Ovary (tissue), 9 donors: Measurements from ENCODE around the gene CAPZB. TPM values are rescaled to one million over a fixed set of nuclear protein-coding genes. Genes with fewer than 3 reads are reported as not detected.
A peak's percentile ranks its signal among the peaks of the same experiment; 100 is the strongest.

Source experiments
- DNase-seq, 5 donors: peaks; one replicate each; pipeline ENCODE4 v3.0.0-alpha.2; 2019 to 2020
- H3K27ac ChIP-seq, 2 donors: fragments of 200-600 bp; one replicate each; pipeline versions ENCODE4 v1.5.1 to v1.8.0; 2019 to 2022
- H3K27me3 ChIP-seq: fragments of 200-600 bp; one replicate; pipeline ENCODE4 v1.8.0; 2022
- H3K36me3 ChIP-seq: fragments of 200-600 bp; sonication (generic); one replicate; pipeline ENCODE4 v1.5.1; 2019
- H3K4me1 ChIP-seq: one replicate; pipeline ENCODE4 v1.8.1; 2013; ENCODE audit warnings: mild to moderate bottlenecking, moderate library complexity; ENCODE audit not compliant: insufficient read depth
- H3K4me3 ChIP-seq: fragments of 200-600 bp; sonication (generic); one replicate; pipeline ENCODE4 v1.5.1; 2017
- H3K9me3 ChIP-seq, 2 donors: fragments of 200-600 bp in 1 of 2; sonication (generic) in 1 of 2; one replicate each; pipeline versions ENCODE4 v1.5.1 to v1.8.1; 2013 to 2019; ENCODE audit warnings: mild to moderate bottlenecking in 1 of 2, moderate library complexity in 1 of 2
- CTCF ChIP-seq, 3 donors: fragments of 450-650 bp in 2 of 3; fragments of 200-600 bp in 1 of 3; IDR thresholded peaks; one replicate each; pipeline versions ENCODE4 v1.5.1 to v1.8.0; 2016 to 2022; ENCODE audit warnings: antibody characterized with exemption in 3 of 3, mild to moderate bottlenecking in 1 of 3
- EP300 ChIP-seq: sonication (generic); formaldehyde crosslinking; IDR thresholded peaks from one replicate; pipeline ENCODE4 v1.6.1; 2017; ENCODE audit warnings: antibody characterized with exemption
- POLR2A ChIP-seq: fragments of 450-650 bp; IDR thresholded peaks from one replicate; pipeline ENCODE4 v1.6.1; 2017; ENCODE audit warnings: antibody characterized with exemption, mild to moderate bottlenecking, moderate library complexity
- WGBS, 3 donors: extraction: QIAGEN DNeasy Blood & Tissue Kit in 1 of 3; methylation state at CpG; one replicate each; pipeline versions ENCODE4 v1.1.5 to v1.1.7; 2013 to 2017; 5-methylcytosine and 5-hydroxymethylcytosine counted together
- intact Hi-C, 4 donors: fragments of 100-400 bp; cut with DNase I; formaldehyde crosslinking; loops; one replicate each; pipeline versions ENCODE4 v1.11.0 to v1.15.1; 2022 to 2023
- polyA plus RNA-seq, 2 donors: library from polyadenylated mRNA; stranded (reverse); fragments of 200-250 nt in 1 of 2; fragments of 350-450 nt in 1 of 2; fragmentation: Illumina TruSeq in 1 of 2; extraction: RNeasy Lipid Tissue Mini Kit (QIAGEN cat#74804) in 1 of 2; gene quantifications; one replicate each; pipeline ENCODE4 v1.2.3, GENCODE V29; 2013 to 2014
- total RNA-seq, 7 donors: library from RNA; depleted of rRNA in 2 of 7; stranded (reverse); fragments of >200 nt in 2 of 7; fragmentation: NEBNext Ultra II Directional in 3 of 7; extraction: Animal tissue kit (Norgen Biotek cat#: 25700) in 3 of 7; gene quantifications; one replicate each; pipeline versions ENCODE4 v1.1.0 to v1.2.4, GENCODE V29; 2016 to 2023
- donor health status: DM: no; HTN: no; CAD: no; lungs with moderate emphysema.
- donor health status: DM: no; HTN: no; CAD: no.
- donor health status: Bipolar disorder and iron deficiency.
- donor health status: DM: yes; HTN: yes; CAD: no.
- donor health status: DM: no; HTN: no; CAD: no.
- donor health status: DM: yes; HTN: yes; CAD: no.

The CAPZB gene
- total and polyA plus RNA-seq, 9 donors: 85.0 to 391 (median 258) TPM

- DNase-seq: peak; percentile 49 to 75 (median 69)
- Histone ChIP-seq H3K36me3 (no peaks in the 10 kb centered on the region), H3K4me3 (peak overlapping the region; percentile 15), H3K4me1 (peaks cover 43% of the 10 kb centered on the region), H3K27ac (peak overlapping the region; percentile 1 to 84), H3K27me3 (no peaks in the 10 kb centered on the region), H3K9me3 (no peaks in the 10 kb centered on the region)
- intact Hi-C loops: loop anchor here (2.0 to 10.0 kb wide), 6 partner anchors 54 to 261 kb away; partner anchors contain the start of genes CAPZB (in 2 of the 4) and NBL1 (in 2 of the 4)
- 11 to 17% (median 12%) methylated on average over 17 of the region's 17 CpGs for WGBS, 3 donors
- TF ChIP-seq CTCF (IDR thresholded peaks at IDR 0.05) (peak; percentile 68 to 92 (median 79)), POLR2A (no peak), EP300 (no peak)
These were observed 94.3 kb downstream of the CAPZB start for GRCh38 chr1:19390901-19391595.

- Histone ChIP-seq H3K36me3 (no peaks in the 10 kb centered on the region), H3K4me1 (peaks cover 44% of the 10 kb centered on the region), H3K27me3 (no peaks in the 10 kb centered on the region), H3K9me3 (no peaks in the 10 kb centered on the region), H3K4me3 (no peak overlapping the region), H3K27ac (peak overlapping the region; percentile 1 to 84)
- TF ChIP-seq CTCF (IDR thresholded peaks at IDR 0.05) (peak in 1 of 3 donors; percentile 10), POLR2A (no peak)
- DNase-seq: peak in 3 of 5 donors; percentile 54 to 58 (median 56)
- 30 to 45% (median 39%) methylated on average over 19 of the region's 19 CpGs for WGBS, 3 donors
- intact Hi-C loops: loop anchor here (2.0 to 10.0 kb wide), 6 partner anchors 54 to 262 kb away; partner anchors contain the start of genes CAPZB (in 2 of the 4) and NBL1 (in 2 of the 4)
These were observed 95.0 kb downstream of the CAPZB start for GRCh38 chr1:19390166-19390850.

- Histone ChIP-seq H3K4me1 (peaks cover 47% of the 10 kb centered on the region), H3K36me3 (no peaks in the 10 kb centered on the region), H3K9me3 (no peaks in the 10 kb centered on the region), H3K27ac (no peak overlapping the region), H3K4me3 (no peak overlapping the region), H3K27me3 (no peaks in the 10 kb centered on the region)
- intact Hi-C loops: loop anchor here in 1 of 4 donors (5.0 kb wide), 1 partner anchor 47 kb away; no protein-coding TSS in a partner anchor
- WGBS, 3 donors: 92 to 93% (median 92%) methylated on average over 9 of the region's 9 CpGs
- no peak for DNase-seq
- no peak for TF ChIP-seq EP300
- TF ChIP-seq CTCF (IDR thresholded peaks at IDR 0.05): no peak
- no peak for TF ChIP-seq POLR2A
These were observed 96.4 kb downstream of the CAPZB start for GRCh38 chr1:19388980-19389379.

- H3K4me3 ChIP-seq: no peak overlapping the region
- H3K27me3 ChIP-seq: no peaks in the 10 kb centered on the region
- H3K27ac ChIP-seq: peak overlapping the region in 1 of 2 donors; percentile 10
- H3K9me3 ChIP-seq: no peaks in the 10 kb centered on the region
- H3K36me3 ChIP-seq: no peaks in the 10 kb centered on the region
- WGBS, 3 donors: 82 to 86% (median 86%) methylated on average over 4 of the region's 4 CpGs
- TF ChIP-seq POLR2A (no peak), CTCF (IDR thresholded peaks at IDR 0.05) (no peak), EP300 (no peak)
- DNase-seq: no peak
- intact Hi-C loops: loop anchor here in 1 of 4 donors (5.0 kb wide), 1 partner anchor 45 kb away; no protein-coding TSS in a partner anchor
- peaks cover 39% of the 10 kb centered on the region for H3K4me1 ChIP-seq
These were observed 98.3 kb downstream of the CAPZB start for GRCh38 chr1:19387045-19387467.
